Renal cortical epithelial cell (primary cell): ENCODE results near the gene MZF1. TPM values are rescaled to one million over a fixed set of nuclear protein-coding genes. Genes with fewer than 3 reads are reported as not detected.

Source experiments
- DNase-seq: peaks from one replicate; pipeline ENCODE4 v3.0.0-alpha.2; 2011; ENCODE audit warnings: low read depth
- total RNA-seq: library from RNA; depleted of rRNA; stranded (reverse); fragments of >200 nt; gene quantifications from 2 replicates; pipeline ENCODE4 v1.2.3, GENCODE V29; 2014

MZF1 gene
- total RNA-seq, 1 donor from 2014 or later = 30.6 TPM

DNA sequence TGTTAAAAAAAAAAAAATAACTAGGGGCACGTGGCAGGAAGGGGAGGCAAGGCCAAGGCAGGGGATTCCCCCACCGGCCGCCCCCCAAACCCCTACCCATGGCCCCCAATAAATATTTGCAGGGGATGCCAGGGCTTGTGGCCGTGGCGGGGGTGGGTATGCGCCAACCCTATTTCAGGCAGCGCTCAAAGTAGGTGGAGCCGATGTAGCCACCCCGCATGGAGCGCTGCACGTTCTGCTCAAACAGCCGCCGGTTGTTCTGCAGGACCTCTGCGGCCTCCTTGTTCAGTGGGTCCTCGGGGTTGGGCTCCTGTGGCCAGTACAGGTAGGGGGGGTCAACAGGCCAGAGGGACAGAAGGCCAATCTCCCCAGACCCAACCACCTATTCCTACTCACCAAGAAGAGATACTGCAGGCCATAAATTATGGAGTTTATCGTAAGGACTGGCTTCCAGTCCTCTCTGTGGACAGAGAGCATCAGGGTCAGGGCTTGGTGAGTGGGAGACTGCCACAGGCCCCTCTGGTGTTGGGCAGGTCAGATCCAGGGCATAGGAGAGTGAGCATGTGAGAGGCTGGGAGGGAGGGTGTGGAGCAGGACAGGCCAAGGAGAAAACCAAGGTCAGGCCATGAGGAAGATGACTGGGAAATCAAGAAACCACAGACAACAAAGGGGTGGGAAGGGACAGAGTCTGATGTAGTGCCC, 17.1 kb downstream of the MZF1 start:
- no peak for DNase-seq

DNA sequence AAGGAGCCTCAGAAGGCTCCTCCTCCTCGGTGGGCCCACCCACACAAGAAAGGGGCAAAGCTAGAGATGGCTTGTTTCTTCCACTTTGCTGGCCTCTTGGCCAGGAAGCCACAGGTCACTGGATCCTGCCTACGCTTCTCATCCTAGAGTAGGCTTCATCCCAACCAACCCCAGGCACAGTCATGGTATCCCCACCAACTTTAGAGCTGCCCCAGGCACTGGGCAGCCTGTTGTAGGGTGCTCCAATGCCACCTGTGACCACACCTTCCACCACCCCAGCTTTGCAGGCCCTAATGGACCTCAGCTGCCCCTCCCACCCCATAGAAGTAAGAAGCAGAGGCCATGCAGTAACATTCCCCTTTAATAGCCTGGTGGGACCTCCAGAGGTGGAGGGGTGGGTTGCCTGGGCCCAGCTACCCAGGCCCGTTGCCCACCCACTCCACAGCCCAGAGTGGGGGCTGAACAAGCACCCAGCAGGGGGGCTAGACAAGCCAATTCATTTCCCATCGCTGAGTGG, 17.7 kb downstream of the MZF1 start:
- DNase-seq = no peak

DNA sequence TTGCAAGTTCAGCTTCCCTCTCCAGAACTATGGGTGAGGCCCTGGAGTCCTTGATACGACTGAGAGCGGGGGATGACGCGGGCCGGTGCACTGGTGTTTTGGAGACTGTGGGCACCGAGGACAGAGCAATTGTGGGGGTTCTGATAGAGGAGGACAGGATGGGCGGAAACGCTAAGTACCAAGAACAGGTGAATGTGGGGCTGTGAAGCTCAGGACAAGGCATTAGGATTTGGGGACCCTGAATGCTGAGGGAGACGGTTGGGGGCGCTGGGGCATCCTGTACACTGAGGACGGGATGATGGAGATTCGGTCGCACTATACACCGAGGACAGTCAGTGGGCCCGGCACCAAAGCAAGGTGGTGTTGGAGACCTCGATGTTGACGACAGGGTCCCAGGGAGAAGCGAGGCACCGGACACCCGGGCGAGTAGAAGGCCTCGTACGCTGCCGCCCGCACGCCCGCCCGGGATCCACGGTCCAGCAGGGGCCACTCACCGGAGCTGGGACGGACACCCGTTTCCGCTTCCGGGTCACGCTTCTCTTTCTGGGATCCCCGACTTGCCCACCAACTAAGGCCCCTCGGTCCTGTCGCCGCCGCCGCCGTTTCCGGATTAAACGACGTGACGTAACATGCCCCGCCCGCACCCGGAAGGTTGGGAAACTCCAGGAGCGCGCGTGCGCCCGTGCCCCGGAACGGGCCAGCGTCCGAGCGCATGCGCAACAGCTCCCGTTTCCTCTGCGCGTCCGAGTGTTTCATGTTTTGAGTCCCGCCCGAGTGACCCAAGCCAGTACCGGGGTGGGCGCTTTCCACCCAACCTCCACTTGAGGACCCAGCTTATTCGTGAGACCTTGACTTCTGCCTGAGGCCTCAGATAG, 18.4 kb downstream of the MZF1 start, which contains the start of gene CHMP2A:
TSS of gene CHMP2A (minus strand) at position 612 of the 875 bp plus-strand sequence. CDS start 893 bp downstream, outside the sequence.
- DNase-seq = peak; percentile 85

DNA sequence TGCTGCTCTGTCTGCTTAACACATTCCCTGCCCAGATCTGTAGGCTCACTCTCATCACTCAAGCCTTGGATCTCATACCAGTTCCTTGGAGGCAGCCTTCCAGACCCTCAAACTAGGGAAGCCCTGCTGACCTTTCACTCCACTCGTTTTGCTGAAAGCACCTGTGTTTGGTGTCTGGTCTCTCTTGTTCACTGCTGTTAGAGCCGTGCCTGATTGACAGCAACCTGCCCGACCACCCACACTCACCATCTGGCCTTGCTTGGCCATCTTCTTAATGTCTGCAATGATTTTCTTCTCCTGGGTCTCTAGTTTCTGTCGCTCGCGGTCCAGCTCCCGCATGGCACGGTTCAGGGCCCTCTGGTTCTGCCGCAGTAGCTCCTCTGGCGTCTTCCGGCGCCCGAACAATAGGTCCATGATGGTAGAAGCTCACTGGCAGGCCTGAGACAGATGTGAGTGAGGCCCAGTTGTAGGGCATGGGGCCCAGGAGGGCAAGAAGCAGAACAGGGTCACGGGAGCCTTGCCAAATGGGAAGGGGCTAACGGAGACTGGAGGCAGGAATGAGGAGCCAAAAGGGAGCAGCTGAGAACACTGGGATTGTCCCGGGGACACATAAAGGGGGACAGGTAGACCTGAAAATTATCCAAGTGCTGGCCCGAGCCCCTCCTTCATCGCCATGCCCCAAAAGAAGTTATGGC, 19.2 kb downstream of the MZF1 start:
- DNase-seq = no peak

DNA sequence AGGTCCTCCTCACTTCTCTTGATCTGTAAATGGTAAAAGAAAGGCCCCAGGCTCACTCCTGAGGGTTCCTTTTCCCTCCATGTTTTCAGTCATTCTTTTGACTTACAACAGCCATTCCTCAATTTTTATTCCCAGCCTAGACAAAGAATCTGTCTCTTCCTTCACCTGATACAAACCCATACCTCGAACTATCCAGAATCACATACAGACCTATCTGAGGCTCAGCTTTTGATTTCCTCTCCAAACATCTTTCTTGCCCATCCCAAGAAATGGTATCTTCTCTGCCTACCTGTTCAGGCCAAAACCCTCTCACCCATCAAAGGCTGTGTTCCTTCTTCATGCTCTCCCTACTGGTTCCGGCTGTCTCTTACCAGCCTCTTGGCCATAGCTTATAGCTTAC, 20.5 kb downstream of the MZF1 start:
- DNase-seq = no peak

DNA sequence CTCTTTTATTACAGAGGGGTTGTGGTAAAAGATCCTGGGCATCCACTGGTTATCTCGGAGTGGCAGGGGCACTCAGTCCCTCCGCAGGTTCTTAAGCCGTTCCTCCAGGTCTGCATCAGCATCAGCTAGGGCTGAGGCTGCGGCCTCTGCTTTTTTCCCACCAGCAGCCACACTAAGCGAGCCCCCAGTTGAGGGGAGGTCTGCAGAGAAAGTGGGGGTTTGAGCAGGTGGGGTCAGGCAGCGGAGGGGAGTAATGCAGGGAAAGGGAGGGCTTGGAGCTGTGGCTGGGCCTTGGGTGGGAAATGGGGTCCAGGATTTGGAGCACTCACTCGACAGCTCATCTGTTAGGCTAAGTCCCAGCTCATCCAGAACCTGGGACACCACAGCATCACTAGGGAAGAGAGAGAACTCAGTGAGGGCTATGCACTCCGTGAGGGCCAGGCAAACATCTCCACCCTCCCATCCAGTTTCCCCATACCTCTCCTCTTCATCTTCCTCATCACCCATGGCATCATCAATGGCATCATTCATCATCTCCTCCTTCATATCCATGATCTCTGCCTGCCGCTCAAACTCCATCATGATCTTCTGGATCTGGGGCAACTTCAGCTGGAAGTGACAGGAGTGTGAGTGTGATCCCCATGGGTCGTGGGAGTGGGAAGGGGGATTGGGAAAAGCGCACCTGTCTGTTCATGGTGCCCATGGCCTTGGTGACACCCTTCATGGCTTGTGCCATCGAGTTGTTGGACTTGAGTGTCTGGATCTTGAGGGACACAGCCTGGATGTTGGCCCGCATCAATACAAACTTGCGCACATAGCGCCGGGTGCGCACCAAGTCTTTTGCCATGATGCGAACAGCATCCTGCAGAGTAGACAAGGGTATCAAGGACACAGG, 21.3 kb downstream of the MZF1 start:
- DNase-seq = no peak

DNA sequence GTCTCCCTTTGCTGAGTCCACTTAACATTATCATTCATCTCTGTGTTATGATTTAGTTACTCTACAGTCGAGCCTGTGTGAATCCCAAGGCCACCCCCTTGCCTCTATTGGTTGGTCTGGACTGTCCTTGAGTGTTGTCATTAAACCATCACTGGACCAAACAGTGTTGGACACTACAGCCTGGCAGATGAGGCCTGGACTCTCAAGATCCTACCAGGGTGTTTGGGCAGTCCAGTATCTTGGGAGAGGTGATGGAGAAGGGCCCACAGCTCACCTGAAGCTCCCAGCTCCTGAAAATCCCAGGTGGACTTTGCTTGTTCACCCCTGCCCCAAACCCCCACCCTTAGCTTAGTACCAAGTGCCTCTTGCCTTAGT, 22.0 kb downstream of the MZF1 start:
- no peak for DNase-seq

DNA sequence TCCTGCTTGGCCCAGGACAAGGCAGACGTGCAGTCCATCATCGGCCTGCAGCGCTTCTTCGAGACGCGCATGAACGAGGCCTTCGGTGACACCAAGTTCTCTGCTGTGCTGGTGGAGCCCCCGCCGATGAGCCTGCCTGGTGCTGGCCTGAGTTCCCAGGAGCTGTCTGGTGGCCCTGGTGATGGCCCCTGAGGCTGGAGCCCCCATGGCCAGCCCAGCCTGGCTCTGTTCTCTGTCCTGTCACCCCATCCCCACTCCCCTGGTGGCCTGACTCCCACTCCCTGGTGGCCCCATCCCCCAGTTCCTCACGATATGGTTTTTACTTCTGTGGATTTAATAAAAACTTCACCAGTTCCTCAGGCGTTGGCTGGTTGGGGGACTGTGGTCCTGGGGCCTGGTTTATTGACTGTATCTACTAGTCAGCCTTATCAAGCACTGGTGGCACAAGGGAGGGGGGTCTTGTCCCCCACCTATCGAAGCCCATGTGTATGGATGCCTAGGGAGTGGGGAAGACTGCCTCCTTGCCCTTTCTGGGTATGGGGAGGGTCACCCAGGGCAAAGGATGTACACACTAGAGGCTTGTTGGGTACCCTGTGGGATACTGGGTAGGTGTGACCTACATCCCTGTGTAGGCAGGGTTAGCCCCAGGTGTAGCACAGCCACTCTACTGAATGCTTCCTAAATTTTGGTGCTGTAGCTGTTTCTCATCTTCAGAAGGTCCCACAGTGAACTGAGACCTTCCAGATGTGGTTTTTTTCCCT, 22.6 kb downstream of the MZF1 start:
- no peak for DNase-seq

DNA sequence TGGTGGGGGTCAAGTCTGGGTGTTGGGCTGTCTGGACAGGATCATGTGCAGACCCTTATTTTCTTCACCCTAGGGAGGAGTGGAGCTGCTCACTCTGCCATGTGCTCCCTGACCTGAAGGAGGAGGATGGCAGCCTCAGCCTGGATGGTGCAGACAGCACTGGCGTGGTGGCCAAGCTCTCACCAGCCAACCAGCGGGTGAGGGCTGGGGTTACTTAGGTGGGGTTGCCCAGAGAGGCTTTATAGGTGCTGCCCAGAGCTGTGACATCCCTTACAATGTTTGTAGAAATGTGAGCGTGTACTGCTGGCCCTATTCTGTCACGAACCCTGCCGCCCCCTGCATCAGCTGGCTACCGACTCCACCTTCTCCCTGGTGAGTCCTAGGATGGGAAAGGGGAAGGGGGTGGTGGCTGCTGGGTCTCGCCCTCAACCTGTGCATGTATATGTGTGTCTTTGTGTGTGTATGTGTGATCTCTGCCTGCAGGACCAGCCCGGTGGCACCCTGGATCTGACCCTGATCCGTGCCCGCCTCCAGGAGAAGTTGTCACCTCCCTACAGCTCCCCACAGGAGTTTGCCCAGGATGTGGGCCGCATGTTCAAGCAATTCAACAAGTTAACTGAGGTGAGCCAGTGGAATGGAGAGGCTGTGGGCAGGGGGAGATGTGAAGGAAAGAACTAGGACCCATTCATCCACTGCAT, 23.3 kb downstream of the MZF1 start:
- no peak for DNase-seq

DNA sequence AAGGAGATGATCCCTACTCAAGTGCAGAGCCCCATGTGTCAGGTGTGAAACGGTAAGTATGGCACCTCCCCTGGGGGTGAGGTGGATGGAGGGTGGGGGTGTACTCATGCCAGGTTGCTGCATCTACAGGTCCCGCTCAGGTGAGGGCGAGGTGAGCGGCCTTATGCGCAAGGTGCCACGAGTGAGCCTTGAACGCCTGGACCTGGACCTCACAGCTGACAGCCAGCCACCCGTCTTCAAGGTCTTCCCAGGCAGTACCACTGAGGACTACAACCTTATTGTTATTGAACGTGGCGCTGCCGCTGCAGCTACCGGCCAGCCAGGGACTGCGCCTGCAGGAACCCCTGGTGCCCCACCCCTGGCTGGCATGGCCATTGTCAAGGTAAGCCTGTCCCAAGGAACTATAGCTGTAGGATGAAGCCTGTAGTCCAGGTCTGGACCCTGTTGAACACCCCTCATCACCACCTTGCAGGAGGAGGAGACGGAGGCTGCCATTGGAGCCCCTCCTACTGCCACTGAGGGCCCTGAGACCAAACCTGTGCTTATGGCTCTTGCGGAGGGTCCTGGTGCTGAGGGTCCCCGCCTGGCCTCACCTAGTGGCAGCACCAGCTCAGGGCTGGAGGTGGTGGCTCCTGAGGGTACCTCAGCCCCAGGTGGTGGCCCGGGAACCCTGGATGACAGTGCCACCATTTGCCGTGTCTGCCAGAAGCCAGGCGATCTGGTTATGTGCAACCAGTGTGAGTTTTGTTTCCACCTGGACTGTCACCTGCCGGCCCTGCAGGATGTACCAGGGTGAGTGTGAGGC, 24.1 kb downstream of the MZF1 start:
- DNase-seq = no peak

DNA sequence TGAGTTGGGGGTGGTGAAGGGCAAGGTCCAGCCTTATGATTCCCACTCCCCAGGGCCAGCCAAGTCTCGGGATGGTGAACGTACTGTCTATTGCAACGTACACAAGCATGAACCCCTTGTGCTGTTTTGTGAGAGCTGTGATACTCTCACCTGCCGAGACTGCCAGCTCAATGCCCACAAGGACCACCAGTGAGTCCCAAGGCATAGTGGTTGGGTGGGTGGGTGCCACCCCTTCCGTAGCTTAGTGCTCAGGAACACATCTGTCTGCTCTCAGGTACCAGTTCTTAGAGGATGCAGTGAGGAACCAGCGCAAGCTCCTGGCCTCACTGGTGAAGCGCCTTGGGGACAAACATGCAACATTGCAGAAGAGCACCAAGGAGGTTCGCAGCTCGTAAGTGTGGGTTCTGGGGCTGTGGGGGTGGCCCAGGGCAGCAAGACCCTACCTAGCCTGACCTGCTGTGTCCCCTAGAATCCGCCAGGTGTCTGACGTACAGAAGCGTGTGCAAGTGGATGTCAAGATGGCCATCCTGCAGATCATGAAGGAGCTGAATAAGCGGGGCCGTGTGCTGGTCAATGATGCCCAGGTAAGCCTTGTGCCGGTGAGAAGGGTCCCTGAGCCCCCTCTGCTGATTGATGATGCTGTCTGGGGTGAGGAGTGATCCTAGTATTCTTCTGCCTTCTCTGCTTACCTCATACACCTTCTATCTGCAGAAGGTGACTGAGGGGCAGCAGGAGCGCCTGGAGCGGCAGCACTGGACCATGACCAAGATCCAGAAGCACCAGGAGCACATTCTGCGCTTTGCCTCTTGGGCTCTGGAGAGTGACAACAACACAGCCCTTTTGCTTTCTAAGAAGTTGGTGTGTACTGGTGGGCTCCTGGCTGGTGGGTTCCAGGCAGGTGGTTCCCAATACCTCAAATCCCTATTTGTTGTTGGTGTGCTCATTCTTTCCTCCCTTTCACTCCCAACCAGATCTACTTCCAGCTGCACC, 25.5 kb downstream of the MZF1 start:
- no peak for DNase-seq

DNA sequence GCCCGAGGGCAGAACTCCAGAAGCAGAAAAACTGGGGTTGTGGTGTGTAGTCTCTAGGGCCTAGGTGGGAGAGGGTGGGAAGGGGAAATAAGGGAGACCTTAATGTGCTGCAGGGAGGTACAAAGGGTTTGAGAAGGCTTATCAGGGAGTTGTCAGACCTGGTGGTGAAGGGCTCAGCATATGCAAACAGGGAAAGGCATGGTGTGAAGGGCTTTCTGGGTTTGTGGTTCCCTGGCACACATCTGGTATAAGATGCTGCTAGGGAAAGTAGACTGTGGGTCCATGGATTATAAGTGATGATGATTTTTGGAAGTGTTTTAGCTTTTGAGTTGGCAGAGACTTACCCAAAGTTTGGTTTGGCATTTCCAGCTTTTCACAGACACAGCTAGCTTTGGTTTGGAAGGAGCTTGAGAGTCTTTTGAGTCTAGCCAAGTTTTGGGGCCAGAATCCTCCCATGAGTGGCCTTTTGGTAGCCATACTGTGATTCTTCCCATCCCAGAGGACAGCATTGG, 27.1 kb downstream of the MZF1 start:
- DNase-seq = no peak

DNA sequence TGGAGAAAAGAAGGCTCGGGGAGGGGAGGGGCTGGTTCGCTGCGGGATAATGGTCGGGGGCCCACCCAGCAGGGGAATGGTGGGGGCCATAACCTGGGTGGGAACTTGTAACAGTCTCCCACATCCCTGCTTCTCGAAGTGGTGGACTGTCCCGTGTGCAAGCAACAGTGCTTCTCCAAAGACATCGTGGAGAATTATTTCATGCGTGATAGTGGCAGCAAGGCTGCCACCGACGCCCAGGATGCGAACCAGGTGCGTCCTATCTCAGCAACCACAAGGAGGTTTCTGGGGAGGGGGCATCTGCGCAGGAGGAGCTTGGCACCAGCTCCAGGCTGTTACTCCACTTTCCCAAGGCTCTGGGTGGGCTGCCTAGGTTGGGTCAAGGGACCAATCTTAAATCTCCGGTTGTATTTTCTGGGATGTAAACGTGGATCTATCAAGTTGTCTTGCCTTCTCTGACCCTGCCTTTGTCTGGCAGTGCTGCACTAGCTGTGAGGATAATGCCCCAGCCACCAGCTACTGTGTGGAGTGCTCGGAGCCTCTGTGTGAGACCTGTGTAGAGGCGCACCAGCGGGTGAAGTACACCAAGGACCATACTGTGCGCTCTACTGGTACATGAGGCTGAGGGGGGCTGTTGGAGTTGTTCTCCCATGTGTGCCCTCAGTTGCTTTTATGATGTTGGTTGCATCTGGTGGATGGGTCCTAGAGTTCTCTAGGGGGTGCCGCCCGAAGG, 27.7 kb downstream of the MZF1 start:
- DNase-seq = no peak

DNA sequence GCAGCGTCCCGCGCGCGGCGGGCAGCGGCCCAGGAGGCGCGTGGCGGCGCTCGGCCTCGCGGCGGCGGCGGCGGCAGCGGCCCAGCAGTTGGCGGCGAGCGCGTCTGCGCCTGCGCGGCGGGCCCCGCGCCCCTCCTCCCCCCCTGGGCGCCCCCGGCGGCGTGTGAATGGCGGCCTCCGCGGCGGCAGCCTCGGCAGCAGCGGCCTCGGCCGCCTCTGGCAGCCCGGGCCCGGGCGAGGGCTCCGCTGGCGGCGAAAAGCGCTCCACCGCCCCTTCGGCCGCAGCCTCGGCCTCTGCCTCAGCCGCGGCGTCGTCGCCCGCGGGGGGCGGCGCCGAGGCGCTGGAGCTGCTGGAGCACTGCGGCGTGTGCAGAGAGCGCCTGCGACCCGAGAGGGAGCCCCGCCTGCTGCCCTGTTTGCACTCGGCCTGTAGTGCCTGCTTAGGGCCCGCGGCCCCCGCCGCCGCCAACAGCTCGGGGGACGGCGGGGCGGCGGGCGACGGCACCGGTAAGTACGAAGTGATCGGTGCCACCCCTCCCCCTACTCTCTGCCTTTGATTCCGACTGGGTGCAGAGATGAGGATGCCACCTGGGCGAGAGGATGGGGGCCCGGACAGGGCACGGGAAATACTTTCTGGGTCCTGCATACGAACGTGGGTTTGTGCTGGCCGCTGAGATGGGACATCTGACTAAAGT, 28.4 kb downstream of the MZF1 start:
- no peak for DNase-seq

DNA sequence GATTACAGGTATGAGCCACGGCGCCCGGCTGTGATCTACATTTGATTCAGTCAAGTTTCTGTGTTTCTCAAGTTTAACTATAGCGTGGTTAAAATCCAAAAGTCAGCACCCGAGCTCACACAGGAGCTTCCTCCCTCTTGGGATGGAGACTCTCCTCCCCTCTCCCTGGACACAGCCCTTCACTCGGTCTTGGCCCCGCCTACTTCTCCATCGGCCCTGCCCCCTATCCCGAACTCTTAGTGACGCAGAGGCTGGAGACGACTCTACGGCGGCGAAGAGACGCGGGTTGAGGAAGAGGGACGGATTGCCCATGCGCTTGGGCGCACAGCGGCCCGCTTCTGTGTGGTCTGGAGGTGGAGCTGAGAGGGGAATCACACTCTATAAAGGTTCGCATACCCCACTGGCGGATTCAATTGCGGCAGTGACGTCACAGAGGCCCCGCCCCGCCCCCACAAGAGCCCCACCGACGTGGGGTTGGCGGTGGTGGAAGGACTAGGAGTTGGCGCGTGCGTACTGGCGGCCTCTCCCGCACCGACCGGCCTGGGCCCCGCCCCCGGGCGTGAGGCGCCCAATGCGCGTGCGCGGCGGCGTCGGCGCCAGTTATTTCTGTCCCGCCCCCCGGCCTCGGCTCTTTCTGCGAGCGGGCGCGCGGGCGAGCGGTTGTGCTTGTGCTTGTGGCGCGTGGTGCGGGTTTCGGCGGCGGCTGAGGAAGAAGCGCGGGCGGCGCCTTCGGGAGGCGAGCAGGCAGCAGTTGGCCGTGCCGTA, 29.1 kb downstream of the MZF1 start, which contains the start of gene TRIM28:
TSS of gene TRIM28 (plus strand) at position 239 of the 765 bp plus-strand sequence. CDS start 694 bp downstream, outside the sequence.
- DNase-seq = peak; percentile 95
